Bone marrow (tissue), 2 donors: ENCODE data around the gene ANKS1B.

ENCODE experiments used
- DNase-seq, 2 donors: peaks; one replicate each; lab custom pipeline; 2025; lab: John Stamatoyannopoulos, UW

ANKS1B gene

GRCh38 chr12:99960311-99960710, 24.4 kb downstream of the ANKS1B start:
- no peak for DNase-seq

DNA sequence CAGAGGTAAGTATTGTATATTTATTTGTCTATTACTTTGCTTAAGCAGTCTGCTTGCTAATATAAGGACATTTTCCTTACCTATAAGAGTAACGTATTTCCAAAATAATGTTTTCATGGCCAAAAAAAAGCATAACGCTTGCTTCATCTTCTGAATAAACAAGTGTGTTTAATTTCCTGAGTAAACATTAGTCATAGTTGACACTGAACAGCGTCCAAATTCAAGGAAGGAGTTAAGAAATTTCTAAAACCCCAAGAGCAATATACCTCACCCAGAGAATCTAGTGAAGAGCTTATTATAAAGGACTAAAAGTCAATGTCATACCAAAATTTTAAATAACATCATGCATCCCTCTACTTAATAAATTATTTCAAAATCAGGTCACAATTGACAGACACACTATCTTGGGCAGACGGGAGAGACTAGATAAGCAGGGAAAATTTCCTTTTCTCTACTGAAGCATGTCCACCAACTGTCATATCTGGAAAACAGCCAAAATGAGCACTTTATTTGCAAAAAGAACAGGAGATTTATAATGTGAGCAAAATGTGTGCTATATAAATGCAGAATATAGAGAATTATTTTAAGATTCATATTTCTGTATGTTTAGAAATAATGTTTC, 25.1 kb downstream of the ANKS1B start:
- no peak for DNase-seq

GRCh38 chr12:99957866-99958466, 26.8 kb downstream of the ANKS1B start:
- no peak for DNase-seq

- no peak for DNase-seq
Measured at GRCh38 chr12:99954724-99955123, 30.0 kb downstream of the ANKS1B start.

GRCh38 chr12:99948370-99948769, 36.4 kb downstream of the ANKS1B start:
- no peak for DNase-seq

DNA sequence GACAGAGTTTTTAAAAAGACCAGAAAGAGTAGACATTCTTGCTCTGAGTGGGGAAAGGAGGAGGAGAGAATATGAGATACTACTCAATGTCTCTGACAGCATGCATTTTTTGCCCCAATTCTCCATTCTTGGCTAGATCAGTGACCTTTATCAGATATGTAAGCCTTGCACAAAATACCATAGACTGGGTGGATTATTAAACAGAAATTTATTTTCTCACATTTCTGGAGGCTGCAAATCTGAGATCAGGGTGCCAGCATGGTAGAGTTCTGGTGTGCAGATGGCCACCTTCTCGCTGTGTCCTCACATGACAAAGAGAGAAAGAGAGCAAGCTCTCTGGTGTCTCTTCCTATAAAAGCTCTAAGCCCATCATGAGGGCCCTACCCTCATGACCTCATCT, 38.6 kb downstream of the ANKS1B start:
- no peak for DNase-seq

DNA sequence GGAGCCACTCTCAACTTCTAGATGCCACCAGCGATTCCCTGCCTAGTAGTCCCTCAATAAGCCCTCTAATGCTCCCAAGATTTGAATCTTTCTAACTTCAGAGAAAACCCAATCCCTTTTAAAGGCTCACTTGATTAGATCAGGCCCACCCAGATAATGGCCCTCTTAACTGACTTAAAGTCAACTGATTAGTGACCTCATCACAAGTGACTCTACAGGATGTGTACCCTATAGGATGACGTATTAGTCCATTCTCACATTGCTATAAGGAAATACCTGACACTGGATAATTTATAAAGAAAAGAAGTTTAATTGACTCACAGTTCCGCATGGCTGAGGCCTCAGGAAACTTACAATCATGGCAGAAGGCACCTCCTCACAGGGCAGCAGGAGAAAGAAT, 49.1 kb downstream of the ANKS1B start:
- DNase-seq, result no peak

- DNase-seq, result no peak
Measured at GRCh38 chr12:99926511-99927169, 58.1 kb downstream of the ANKS1B start.

DNA sequence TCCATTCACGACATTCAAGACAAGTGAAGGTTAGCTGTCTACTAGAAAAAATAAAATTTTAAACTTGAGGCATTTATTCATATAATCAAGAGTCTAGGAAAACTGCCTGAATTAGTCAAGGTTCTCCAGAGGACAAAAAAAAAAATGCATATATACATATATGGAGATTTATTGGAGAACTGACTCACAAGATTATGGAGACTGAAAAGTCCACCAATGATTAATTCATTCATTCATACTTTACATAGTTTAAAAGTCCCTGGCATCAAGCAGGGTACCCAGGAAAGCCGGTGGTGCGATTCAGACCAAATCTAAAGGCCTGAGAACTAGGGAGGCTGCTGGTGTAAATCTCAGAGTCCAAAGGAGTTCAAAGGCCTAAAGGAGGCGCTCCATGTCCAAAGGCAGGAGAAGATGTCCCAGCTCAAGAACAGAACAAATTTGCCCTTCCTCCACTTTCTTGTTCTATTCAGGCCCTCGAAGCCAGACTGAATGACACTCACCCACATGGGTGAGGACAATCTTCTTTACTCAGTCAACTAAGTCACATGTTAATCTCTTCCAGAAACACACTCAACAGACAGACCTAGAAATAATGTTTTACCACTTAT, 64.3 kb downstream of the ANKS1B start:
- DNase-seq, result no peak

- DNase-seq, result no peak
Measured at GRCh38 chr12:99917711-99918402, 66.9 kb downstream of the ANKS1B start.

GRCh38 chr12:99916555-99916954, 68.2 kb downstream of the ANKS1B start:
- DNase-seq, result no peak

DNA sequence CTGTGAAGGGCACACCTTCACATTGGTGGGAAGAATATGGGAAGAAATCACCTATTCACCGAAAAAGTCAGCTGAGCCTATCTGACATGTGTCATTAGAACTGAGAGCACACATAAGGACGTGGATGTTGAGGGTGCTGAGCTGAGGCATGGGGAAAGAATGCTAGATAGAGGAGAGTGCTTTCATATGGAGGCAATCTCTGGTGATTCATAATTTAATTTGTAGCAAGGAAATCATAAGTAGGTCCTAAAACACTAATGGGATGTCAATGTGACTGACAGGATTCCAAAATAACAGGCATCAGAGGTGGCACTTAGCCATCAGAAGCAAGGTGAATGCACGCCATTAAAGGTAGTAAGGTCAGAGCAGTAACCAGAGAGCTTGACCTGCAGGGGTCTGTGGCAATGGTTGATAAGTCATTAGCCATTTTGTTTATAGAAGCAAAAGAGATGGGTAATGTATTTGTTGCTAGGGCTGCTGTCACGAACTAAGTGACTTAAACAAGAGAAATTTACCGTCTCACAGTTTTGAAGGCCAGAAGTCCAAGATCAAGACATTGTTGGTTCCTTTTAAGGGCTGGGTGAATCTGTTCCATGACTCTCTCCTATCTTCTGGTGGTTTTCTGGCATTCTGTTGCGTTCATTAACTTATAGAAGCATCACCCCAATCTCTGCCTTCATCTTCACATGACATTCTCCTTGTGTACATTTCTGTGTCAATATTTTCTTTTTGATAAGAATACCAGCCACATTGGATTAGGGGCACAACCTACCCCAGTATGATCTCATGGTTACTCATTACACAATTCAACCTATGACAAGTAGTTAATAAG, 69.3 kb downstream of the ANKS1B start:
- DNase-seq, result no peak

GRCh38 chr12:99914206-99914605, 70.5 kb downstream of the ANKS1B start:
- DNase-seq, result no peak

- DNase-seq, result no peak
Measured at GRCh38 chr12:99911967-99912366, 72.8 kb downstream of the ANKS1B start.

GRCh38 chr12:99911081-99911480, 73.7 kb downstream of the ANKS1B start:
- no peak for DNase-seq

- no peak for DNase-seq
Measured at GRCh38 chr12:99910342-99910741, 74.4 kb downstream of the ANKS1B start.

- DNase-seq, result no peak
Measured at GRCh38 chr12:99906786-99907579, 77.8 kb downstream of the ANKS1B start.

DNA sequence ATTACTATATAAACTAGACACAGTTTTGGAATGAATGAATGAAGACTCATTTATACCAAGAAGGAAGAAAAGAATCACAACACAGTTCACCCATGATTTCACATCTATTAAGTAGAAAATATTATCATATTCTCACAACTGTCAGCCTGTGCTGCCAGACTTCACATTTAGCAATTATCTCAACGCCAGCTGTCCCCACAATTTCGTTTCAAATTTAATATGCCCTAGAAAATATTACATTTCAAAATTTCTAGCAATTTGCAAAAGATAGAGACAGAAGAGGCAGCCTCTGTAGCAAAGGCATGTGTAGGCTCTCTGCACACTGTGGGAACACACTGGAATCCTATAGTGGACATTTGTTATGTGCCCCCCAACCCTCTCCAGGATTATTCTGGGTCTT, 83.6 kb downstream of the ANKS1B start:
- DNase-seq, result no peak

GRCh38 chr12:99898645-99899044, 86.1 kb downstream of the ANKS1B start:
- DNase-seq, result no peak

GRCh38 chr12:99879439-99879838, 105.3 kb downstream of the ANKS1B start:
- no peak for DNase-seq

- no peak for DNase-seq
Measured at GRCh38 chr12:99875081-99875480, 109.7 kb downstream of the ANKS1B start.
